Mesenchymal stem cell (in vitro differentiated cells and primary cell): Measurements from ENCODE around the gene RBMS1.
"Not testable (repeated sequence)": the region's sequence is repeated elsewhere in the genome, so short reads cannot be mapped to it uniquely, and the experiment has no call there.

ENCODE experiments used
- DNase-seq: peaks from one replicate; pipeline ENCODE4 v3.0.0-alpha.2; 2013
- H2AFZ ChIP-seq: one replicate; pipeline ENCODE4 v1.6.1; 2013; ENCODE audit warnings: low read depth, mild to moderate bottlenecking, control low read depth, inconsistent platforms, low read length, moderate library complexity
- H2AK5ac ChIP-seq: 2 replicates; pipeline ENCODE4 v1.6.1; 2013; ENCODE audit warnings: low read length, moderate library complexity, mild to moderate bottlenecking, inconsistent platforms; ENCODE audit not compliant: severe bottlenecking
- H2BK120ac ChIP-seq: one replicate; pipeline ENCODE4 v1.6.1; 2013; ENCODE audit warnings: low read depth, mild to moderate bottlenecking, inconsistent platforms, low read length, moderate library complexity
- H2BK12ac ChIP-seq, 2 experiments: one replicate each; pipeline ENCODE4 v1.6.1; 2013; ENCODE audit warnings: inconsistent platforms in 2 of 2, low read length in 2 of 2, mild to moderate bottlenecking in 2 of 2, moderate library complexity in 2 of 2, control low read depth in 1 of 2
- H2BK15ac ChIP-seq: one replicate; pipeline ENCODE4 v1.6.1; 2013; ENCODE audit warnings: mild to moderate bottlenecking, low read depth, inconsistent platforms; ENCODE audit not compliant: poor library complexity, severe bottlenecking
- H2BK5ac ChIP-seq: 2 replicates; pipeline ENCODE4 v1.6.1; 2013; ENCODE audit warnings: low read depth, mild to moderate bottlenecking, low read length, control low read depth, inconsistent platforms; ENCODE audit not compliant: poor library complexity, severe bottlenecking
- H3K14ac ChIP-seq, 2 experiments: one replicate each; pipeline ENCODE4 v1.6.1; 2013; ENCODE audit warnings: inconsistent platforms in 2 of 2, low read length in 2 of 2, control low read depth in 1 of 2, mild to moderate bottlenecking in 1 of 2, moderate library complexity in 1 of 2
- H3K18ac ChIP-seq, 2 experiments: one replicate each; pipeline ENCODE4 v1.6.1; 2013; ENCODE audit warnings: inconsistent platforms in 2 of 2, low read length in 2 of 2, control low read depth in 1 of 2, low read depth in 1 of 2, mild to moderate bottlenecking in 1 of 2
- H3K23ac ChIP-seq, 2 experiments: one replicate each; pipeline ENCODE4 v1.6.1; 2013; ENCODE audit warnings: inconsistent platforms in 2 of 2, low read length in 2 of 2, mild to moderate bottlenecking in 2 of 2, moderate library complexity in 2 of 2, control low read depth in 1 of 2
- H3K27ac ChIP-seq: 2 replicates; pipeline ENCODE4 v1.5.1; 2013; ENCODE audit warnings: mild to moderate bottlenecking, moderate library complexity, low read length, control low read depth, inconsistent platforms; ENCODE audit not compliant: poor library complexity, severe bottlenecking
- H3K27me3 ChIP-seq, 2 experiments: 2 replicates each; pipeline versions ENCODE4 v1.6.1 to v1.7.0; 2013; ENCODE audit warnings: low read length in 2 of 2, mild to moderate bottlenecking in 2 of 2, moderate library complexity in 2 of 2, control low read depth in 1 of 2, inconsistent platforms in 1 of 2; ENCODE audit not compliant: control insufficient read depth in 1 of 2, insufficient read depth in 1 of 2
- H3K36me3 ChIP-seq, 2 experiments: 2 replicates each; pipeline versions ENCODE4 v1.6.1 to v1.7.0; 2013; ENCODE audit warnings: low read length in 2 of 2, control low read depth in 1 of 2, inconsistent platforms in 1 of 2, low read depth in 1 of 2, mild to moderate bottlenecking in 1 of 2; ENCODE audit not compliant: insufficient read depth in 2 of 2, control insufficient read depth in 1 of 2
- H3K4ac ChIP-seq, 2 experiments: one replicate each; pipeline ENCODE4 v1.6.1; 2013; ENCODE audit warnings: inconsistent platforms in 2 of 2, low read length in 2 of 2, mild to moderate bottlenecking in 2 of 2, moderate library complexity in 2 of 2, control low read depth in 1 of 2, low read depth in 1 of 2
- H3K4me1 ChIP-seq: 2 replicates; pipeline ENCODE4 v1.6.1; 2013; ENCODE audit warnings: low read depth, low read length, control low read depth; ENCODE audit not compliant: control insufficient read depth, insufficient read depth
- H3K4me2 ChIP-seq: 2 replicates; pipeline ENCODE4 v1.6.1; 2013; ENCODE audit warnings: low read length, mild to moderate bottlenecking, inconsistent platforms; ENCODE audit not compliant: poor library complexity, severe bottlenecking
- H3K4me3 ChIP-seq, 2 experiments: 2 replicates each; pipeline versions ENCODE4 v1.5.1 to v1.7.0; 2013; ENCODE audit warnings: low read length in 2 of 2, mild to moderate bottlenecking in 2 of 2, control low read depth in 1 of 2, low read depth in 1 of 2; ENCODE audit not compliant: insufficient read depth in 1 of 2
- H3K79me1 ChIP-seq: replicated peaks from 2 replicates; pipeline ENCODE4 v1.6.1; 2013; ENCODE audit warnings: mild to moderate bottlenecking, control low read depth, low read length, inconsistent platforms; ENCODE audit not compliant: poor library complexity, severe bottlenecking
- H3K9ac ChIP-seq: 2 replicates; pipeline ENCODE4 v1.7.0; 2013; ENCODE audit warnings: mild to moderate bottlenecking, low read length, moderate library complexity
- H3K9me3 ChIP-seq: 2 replicates; pipeline ENCODE4 v1.7.0; 2013; ENCODE audit warnings: mild to moderate bottlenecking, low read length; ENCODE audit not compliant: control insufficient read depth
- H4K8ac ChIP-seq: one replicate; pipeline ENCODE4 v1.6.1; 2013; ENCODE audit warnings: inconsistent platforms, mild to moderate bottlenecking, low read length, moderate library complexity
- H4K91ac ChIP-seq: one replicate; pipeline ENCODE4 v1.6.1; 2013; ENCODE audit warnings: mild to moderate bottlenecking, low read length, inconsistent platforms
- WGBS: methylation state at CpG from one replicate; pipeline ENCODE4 v1.1.7; 2013; ENCODE audit warnings: mixed read lengths; 5-methylcytosine and 5-hydroxymethylcytosine counted together

RBMS1 gene

DNA sequence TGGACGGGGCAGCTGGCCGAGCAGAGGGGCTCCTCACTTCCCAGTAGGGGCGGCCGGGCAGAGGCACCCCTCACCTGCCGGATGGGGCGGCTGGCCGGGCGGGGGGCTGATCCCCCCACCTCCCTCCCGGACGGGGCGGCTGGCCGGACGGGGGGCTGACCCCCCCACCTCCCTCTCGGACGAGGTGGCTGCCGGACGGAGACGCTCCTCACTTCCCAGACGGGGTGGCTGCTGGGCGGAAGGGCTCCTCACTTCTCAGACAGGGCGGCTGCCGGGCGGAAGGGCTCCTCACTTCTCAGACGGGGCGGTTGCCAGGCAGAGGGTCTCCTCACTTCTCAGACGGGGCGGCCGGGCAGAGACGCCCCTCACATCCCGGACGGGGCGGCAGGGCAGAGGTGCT lies 54.6 kb downstream of the RBMS1 start:
- not testable (repeated sequence) for DNase-seq, H2BK15ac ChIP-seq, H3K4ac ChIP-seq

DNA sequence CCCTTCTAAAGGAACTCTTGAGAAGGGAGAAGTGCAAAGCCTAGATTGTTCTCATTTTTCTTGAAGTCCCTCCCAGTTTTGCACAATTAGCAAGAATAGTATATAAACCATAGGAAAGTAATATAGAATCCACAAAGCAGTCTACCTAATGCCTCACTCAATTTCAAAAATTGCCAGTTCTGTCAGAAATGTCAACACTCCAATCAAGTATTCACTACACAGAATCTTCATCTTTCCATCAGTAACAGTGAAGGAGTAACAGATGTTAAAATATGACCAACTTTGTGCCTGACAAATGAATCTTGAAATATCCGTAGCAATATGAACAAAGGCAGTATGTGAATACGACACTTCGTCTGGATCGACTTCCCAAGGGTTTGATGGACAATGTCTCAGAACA lies 56.3 kb downstream of the RBMS1 start:
- Histone ChIP-seq H3K4ac (no peak overlapping the region), H3K79me1 (peaks cover 15% of the 10 kb centered on the region), H3K4me1 (no peaks in the 10 kb centered on the region), H2AK5ac (no peak overlapping the region), H3K4me2 (no peak overlapping the region), H3K4me3 (no peak overlapping the region), H2BK120ac (no peak overlapping the region), H2BK15ac (no peak overlapping the region), H2AFZ (no peak overlapping the region), H4K91ac (no peak overlapping the region), H2BK5ac (no peak overlapping the region), H4K8ac (no peak overlapping the region), H2BK12ac (no peak overlapping the region), H3K27me3 (no peaks in the 10 kb centered on the region), H3K36me3 (peaks cover 0 to 27% of the 10 kb centered on the region in 2 experiments), H3K27ac (no peak overlapping the region), H3K23ac (no peak overlapping the region), H3K14ac (no peak overlapping the region), H3K18ac (no peak overlapping the region), H3K9ac (no peak overlapping the region), H3K9me3 (no peaks in the 10 kb centered on the region)
- 100% methylated on average over 4 of the region's 4 CpGs for WGBS
- no peak for DNase-seq

More for the DNA sequence above, 54.6 kb downstream of the RBMS1 start:
- H4K91ac ChIP-seq, H3K4me2 ChIP-seq, H2BK5ac ChIP-seq, H3K23ac ChIP-seq, H2BK12ac ChIP-seq, H3K27ac ChIP-seq, H2BK120ac ChIP-seq, H3K18ac ChIP-seq, H3K14ac ChIP-seq, H4K8ac ChIP-seq, H3K9me3 ChIP-seq, H3K27me3 ChIP-seq, H2AK5ac ChIP-seq, H2AFZ ChIP-seq, H3K9ac ChIP-seq, H3K4me3 ChIP-seq, H3K4me1 ChIP-seq: not testable (repeated sequence)
- WGBS: 95% methylated on average over 20 of the region's 32 CpGs
- peaks cover 8 to 39% of the 10 kb centered on the region in 2 experiments for H3K36me3 ChIP-seq
- peaks cover 23% of the 10 kb centered on the region for H3K79me1 ChIP-seq

DNA sequence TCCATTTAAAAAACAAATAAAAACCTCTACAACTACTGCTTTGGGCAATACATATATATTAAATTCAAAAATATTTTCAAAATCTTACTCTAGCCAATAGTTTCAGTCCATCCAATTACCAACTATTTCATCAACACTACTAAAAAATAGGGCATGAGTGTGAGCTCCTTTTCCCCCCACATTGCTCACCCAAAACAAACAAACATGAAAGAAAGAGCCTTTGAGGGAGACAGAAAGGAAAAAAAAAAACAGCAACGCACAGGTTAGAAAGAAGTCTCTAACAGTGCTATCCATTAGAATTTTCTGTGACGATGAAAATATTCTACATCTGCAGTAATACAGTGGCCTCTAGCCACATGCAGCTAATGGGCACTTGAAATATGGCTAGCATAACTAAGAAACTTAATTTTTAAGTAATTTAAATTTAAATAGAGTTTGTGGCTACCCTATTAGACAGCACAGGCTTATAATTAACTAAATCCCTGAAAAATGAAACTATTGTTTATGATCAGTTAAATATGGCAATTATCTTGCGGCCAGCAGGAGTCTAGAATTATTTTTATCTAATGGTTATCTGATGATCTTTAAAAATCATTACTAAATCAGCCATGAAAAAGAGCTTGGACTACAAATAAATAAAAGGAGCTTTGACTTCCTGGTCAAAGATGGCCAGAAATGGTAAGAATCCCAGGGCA lies 59.2 kb downstream of the RBMS1 start:
- peaks cover 10% of the 10 kb centered on the region for H3K9me3 ChIP-seq
- no peak overlapping the region for H3K18ac ChIP-seq
- H3K36me3 ChIP-seq: peaks cover 4 to 48% of the 10 kb centered on the region in 2 experiments
- peak overlapping the region; percentile 43 for H3K9ac ChIP-seq
- H3K4me2 ChIP-seq: no peak overlapping the region
- H2BK12ac ChIP-seq: no peak overlapping the region
- H2BK120ac ChIP-seq: no peak overlapping the region
- peaks cover 1% of the 10 kb centered on the region for H3K4me1 ChIP-seq
- no peak overlapping the region for H4K91ac ChIP-seq
- WGBS: 100% methylated on average over 1 of the region's 3 CpGs
- no peaks in the 10 kb centered on the region for H3K27me3 ChIP-seq
- H4K8ac ChIP-seq: no peak overlapping the region
- no peak overlapping the region for H2AK5ac ChIP-seq
- no peak overlapping the region for H3K27ac ChIP-seq
- no peak overlapping the region for H2BK5ac ChIP-seq
- no peak for DNase-seq
- no peak overlapping the region for H2AFZ ChIP-seq
- H3K79me1 ChIP-seq: peaks cover 15% of the 10 kb centered on the region
- no peak overlapping the region for H3K4ac ChIP-seq
- no peak overlapping the region for H3K23ac ChIP-seq
- H3K4me3 ChIP-seq: no peak overlapping the region
- no peak overlapping the region for H2BK15ac ChIP-seq
- no peak overlapping the region for H3K14ac ChIP-seq

DNA sequence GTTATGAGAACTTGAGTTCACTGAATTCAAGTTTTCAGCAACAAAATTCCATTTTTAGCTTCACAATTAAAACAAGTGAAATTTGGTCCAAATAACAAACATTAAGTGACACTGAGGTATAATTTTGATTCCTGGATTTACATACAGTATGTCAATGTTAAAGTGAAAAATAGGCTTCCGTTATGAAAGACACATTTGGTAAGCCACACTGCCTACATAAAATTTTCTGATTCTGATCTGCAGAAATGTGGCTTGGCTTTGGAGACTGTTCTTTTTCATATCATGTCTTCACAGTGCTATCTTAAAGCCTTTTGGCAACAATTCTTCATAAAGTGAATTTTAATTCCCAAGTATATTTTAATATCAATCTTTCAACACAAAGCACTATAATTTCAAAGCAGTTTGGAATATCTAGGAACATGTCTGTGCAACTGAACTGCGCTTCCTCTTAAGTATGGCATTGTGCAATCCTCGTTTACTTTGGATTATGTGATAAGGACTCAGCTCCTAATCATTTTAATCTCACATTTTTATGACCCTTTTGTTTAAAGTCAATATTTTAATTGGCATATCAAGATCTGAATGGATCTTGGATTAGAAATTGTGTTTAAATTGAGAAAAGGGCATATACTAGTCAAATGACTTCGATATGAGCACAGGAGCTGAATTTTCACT lies 60.0 kb downstream of the RBMS1 start:
- Histone ChIP-seq H3K79me1 (peaks cover 15% of the 10 kb centered on the region), H3K9me3 (peaks cover 10% of the 10 kb centered on the region), H3K9ac (peak overlapping the region; percentile 43), H2AFZ (no peak overlapping the region), H3K23ac (no peak overlapping the region), H3K4ac (no peak overlapping the region), H3K27ac (no peak overlapping the region), H2BK120ac (no peak overlapping the region), H2BK5ac (no peak overlapping the region), H2BK15ac (no peak overlapping the region), H3K4me2 (no peak overlapping the region), H3K18ac (no peak overlapping the region), H3K4me3 (no peak overlapping the region), H2AK5ac (no peak overlapping the region), H3K14ac (no peak overlapping the region), H3K27me3 (no peaks in the 10 kb centered on the region), H2BK12ac (no peak overlapping the region), H4K8ac (no peak overlapping the region), H3K4me1 (peaks cover 1% of the 10 kb centered on the region), H4K91ac (no peak overlapping the region), H3K36me3 (peaks cover 4 to 49% of the 10 kb centered on the region in 2 experiments)
- DNase-seq: no peak
- 100% methylated on average over 2 of the region's 4 CpGs for WGBS
